ENCODE measurements around the gene MLYCD.

MLYCD gene

DNA sequence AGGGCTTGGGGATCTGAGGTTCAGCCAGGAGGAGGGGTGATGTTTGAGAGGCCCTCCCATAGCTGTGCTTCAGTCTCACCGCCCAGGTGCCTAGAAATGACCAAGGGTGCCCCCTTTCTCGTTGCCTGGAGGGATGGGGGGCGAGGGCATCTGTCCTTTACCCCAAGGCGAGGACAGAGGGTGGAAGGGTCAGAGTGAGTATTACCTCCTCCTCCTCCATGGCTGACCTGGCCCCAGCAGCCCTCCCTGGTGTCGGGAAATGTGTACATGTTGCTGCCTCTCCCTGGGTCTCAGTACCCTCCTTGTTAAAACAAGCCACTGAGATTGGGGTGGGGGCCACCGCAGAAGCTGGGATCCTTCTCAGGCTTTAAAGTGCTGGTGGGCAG lies 71.5 kb downstream of the MLYCD start:
- no peak for DNase-seq (ENCODE audit: low spot score)

DNA sequence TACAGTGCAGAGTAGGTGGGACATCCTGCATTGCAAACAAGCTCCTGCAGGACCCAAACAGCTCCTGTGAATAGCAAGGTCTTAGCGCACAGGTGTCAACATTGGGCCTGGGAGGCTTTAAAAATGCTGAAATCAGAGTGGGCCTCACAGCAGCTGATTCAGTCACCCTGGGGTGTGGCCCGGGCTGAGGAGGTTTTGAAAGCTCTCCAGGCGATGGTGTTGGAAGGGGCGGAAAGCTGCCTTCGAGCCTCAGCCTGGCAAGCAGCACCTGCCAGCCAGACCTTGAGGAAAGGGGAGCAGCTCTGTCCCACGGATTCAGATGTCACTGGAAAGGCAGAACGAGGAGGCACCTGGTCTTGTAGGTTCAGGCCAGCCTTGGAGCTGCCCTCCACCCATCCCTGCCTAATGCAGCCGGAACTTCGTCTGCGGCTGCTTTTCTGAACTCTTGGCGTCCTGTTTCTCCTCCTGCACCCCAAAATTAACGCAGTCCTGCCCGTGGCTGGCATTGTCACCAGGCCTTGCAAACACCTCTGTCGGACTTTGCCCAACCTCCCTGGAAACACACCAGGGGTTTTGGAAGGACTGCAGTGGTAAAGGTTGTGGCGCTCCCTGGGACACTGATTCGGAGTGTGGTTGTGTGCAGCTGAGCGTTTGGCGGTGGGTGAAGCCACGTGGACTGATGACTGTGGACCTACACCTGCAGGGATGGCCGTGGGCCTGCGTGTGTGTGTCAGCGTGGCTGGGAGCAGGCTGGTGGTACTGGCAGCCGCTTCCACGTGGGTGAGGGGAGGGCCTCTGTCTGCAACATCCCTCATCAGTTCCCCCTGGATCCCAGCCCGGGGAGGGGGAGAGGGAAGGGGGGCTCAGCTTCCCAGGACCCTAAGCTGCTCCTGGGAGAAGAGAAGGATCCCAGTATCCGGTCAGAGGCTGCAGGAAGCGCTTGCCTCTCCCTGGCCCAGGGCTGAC lies 72.5 kb downstream of the MLYCD start:
- no peak for DNase-seq (ENCODE audit: low spot score)

- no peak for DNase-seq (ENCODE audit: low spot score)
Observed at GRCh38 chr16:83972256-83973008, 73.5 kb downstream of the MLYCD start.

- DNase-seq (ENCODE audit: low spot score), result no peak
Observed at GRCh38 chr16:83973077-83973476, 74.2 kb downstream of the MLYCD start.

- DNase-seq (ENCODE audit: low spot score), result no peak
Observed at GRCh38 chr16:83973581-83974385, 74.9 kb downstream of the MLYCD start.

DNA sequence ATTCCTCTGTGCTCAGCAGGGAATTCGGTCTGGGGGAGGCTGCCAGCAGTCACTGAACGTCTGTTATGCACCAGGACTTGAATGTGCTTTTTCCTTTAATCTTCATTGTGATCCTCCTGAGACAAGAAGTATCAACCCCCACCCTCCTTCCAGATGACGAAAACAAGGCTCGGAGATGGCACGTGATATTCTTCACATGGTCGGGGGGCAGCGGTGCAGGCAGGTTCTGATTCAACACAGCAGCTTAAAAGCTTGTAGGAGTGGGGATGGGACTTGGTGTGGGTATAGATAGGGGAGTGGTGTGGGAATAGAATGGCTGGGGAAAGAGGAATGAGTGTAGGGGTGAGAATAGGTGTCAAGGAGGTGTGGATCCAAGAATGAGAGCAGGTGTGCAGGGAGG lies 75.6 kb downstream of the MLYCD start:
- DNase-seq (ENCODE audit: low spot score), result no peak

- no peak for DNase-seq (ENCODE audit: low spot score)
Observed at GRCh38 chr16:83975590-83976260, 76.8 kb downstream of the MLYCD start.

Data from activated CD4-positive, alpha-beta T cell treated with anti-CD3 and anti-CD28 coated beads, Interleukin-2, Interleukin-4, amounts not matched to agents 100 ng/mL and 50 ng/mL, durations not matched to agents 16 hours and 8 hours (primary cell).